Measurements from ENCODE around the gene CENPV. TPM values are rescaled to one million over a fixed set of nuclear protein-coding genes. Genes with fewer than 3 reads are reported as not detected.

Gene CENPV
- total RNA-seq, 1 experiment from 2014 or later: 51.5 TPM

- no peak for DNase-seq
- Histone ChIP-seq H3K36me3 (peaks cover 24% of the 10 kb centered on the region), H3K27ac (no peak overlapping the region), H3K4me1 (0 out of 2 replicates have a peak, but pooled peaks cover 4% of the 10 kb centered on the region), H3K9me3 (replicated peaks) (peaks cover 7% of the 10 kb centered on the region), H3K27me3 (no peaks in the 10 kb centered on the region), H3K4me3 (no peak overlapping the region)
Observed at GRCh38 chr17:16378636-16379282, 25.5 kb upstream of the CENPV start.

GRCh38 chr17:16377941-16378341 is 24.7 kb upstream of the CENPV start:
- DNase-seq: no peak
- Histone ChIP-seq H3K27ac (no peak overlapping the region), H3K9me3 (replicated peaks) (peaks cover 7% of the 10 kb centered on the region), H3K4me3 (no peak overlapping the region), H3K4me1 (0 out of 2 replicates have a peak, but pooled peaks cover 4% of the 10 kb centered on the region), H3K27me3 (no peaks in the 10 kb centered on the region), H3K36me3 (peaks cover 15% of the 10 kb centered on the region)

- no peaks in the 10 kb centered on the region for H3K27me3 ChIP-seq
- no peaks in the 10 kb centered on the region for H3K4me1 ChIP-seq
- no peaks in the 10 kb centered on the region for H3K36me3 ChIP-seq
- no peak overlapping the region for H3K4me3 ChIP-seq
- DNase-seq: no peak
- H3K9me3 ChIP-seq (replicated peaks): no peaks in the 10 kb centered on the region
- no peak overlapping the region for H3K27ac ChIP-seq
Observed at GRCh38 chr17:16374146-16374938, 21.1 kb upstream of the CENPV start.

- no peaks in the 10 kb centered on the region for H3K9me3 ChIP-seq (replicated peaks)
- no peaks in the 10 kb centered on the region for H3K36me3 ChIP-seq
- H3K27ac ChIP-seq: no peak overlapping the region
- no peaks in the 10 kb centered on the region for H3K27me3 ChIP-seq
- DNase-seq: peak; percentile 40 to 78
- no peaks in the 10 kb centered on the region for H3K4me1 ChIP-seq
- no peak overlapping the region for H3K4me3 ChIP-seq
Observed at GRCh38 chr17:16371742-16372141, 18.5 kb upstream of the CENPV start.

- Histone ChIP-seq H3K4me3 (no peak overlapping the region), H3K9me3 (replicated peaks) (no peaks in the 10 kb centered on the region), H3K4me1 (no peaks in the 10 kb centered on the region), H3K27ac (no peak overlapping the region), H3K27me3 (no peaks in the 10 kb centered on the region), H3K36me3 (no peaks in the 10 kb centered on the region)
- no peak for DNase-seq
Observed at GRCh38 chr17:16364625-16365024, 11.4 kb upstream of the CENPV start.

GRCh38 chr17:16363749-16364536 is 10.7 kb upstream of the CENPV start:
- Histone ChIP-seq H3K9me3 (replicated peaks) (no peaks in the 10 kb centered on the region), H3K4me3 (no peak overlapping the region), H3K27ac (no peak overlapping the region), H3K27me3 (no peaks in the 10 kb centered on the region), H3K36me3 (no peaks in the 10 kb centered on the region), H3K4me1 (no peaks in the 10 kb centered on the region)
- DNase-seq: peak; percentile 90 to 98

GRCh38 chr17:16361874-16362273 is 8.6 kb upstream of the CENPV start:
- Histone ChIP-seq H3K36me3 (no peaks in the 10 kb centered on the region), H3K27me3 (no peaks in the 10 kb centered on the region), H3K4me1 (no peaks in the 10 kb centered on the region), H3K27ac (no peak overlapping the region), H3K9me3 (replicated peaks) (no peaks in the 10 kb centered on the region), H3K4me3 (no peak overlapping the region)
- DNase-seq: no peak

GRCh38 chr17:16358394-16358793 is 5.1 kb upstream of the CENPV start:
- H3K36me3 ChIP-seq: no peaks in the 10 kb centered on the region
- H3K4me3 ChIP-seq: no peak overlapping the region
- no peak for DNase-seq
- no peak overlapping the region for H3K27ac ChIP-seq
- H3K9me3 ChIP-seq (replicated peaks): 0 out of 2 replicates have a peak, but pooled peaks cover 4% of the 10 kb centered on the region
- H3K4me1 ChIP-seq: no peaks in the 10 kb centered on the region
- H3K27me3 ChIP-seq: no peaks in the 10 kb centered on the region

- no peak for DNase-seq
- Histone ChIP-seq H3K4me3 (no peak overlapping the region), H3K9me3 (replicated peaks) (0 out of 2 replicates have a peak, but pooled peaks cover 4% of the 10 kb centered on the region), H3K27me3 (no peaks in the 10 kb centered on the region), H3K27ac (no peak overlapping the region), H3K4me1 (no peaks in the 10 kb centered on the region; the same call in 1 of the 2 replicates), H3K36me3 (no peaks in the 10 kb centered on the region)
Observed at GRCh38 chr17:16354585-16354984, 1.3 kb upstream of the CENPV start.

GRCh38 chr17:16352667-16353316 is 477 bp downstream of the CENPV start:
- H3K27me3 ChIP-seq: no peaks in the 10 kb centered on the region
- peak; percentile 84 to 88 for DNase-seq
- no peaks in the 10 kb centered on the region for H3K36me3 ChIP-seq
- H3K4me3 ChIP-seq: peak overlapping the region; percentile 62
- H3K4me1 ChIP-seq: no peaks in the 10 kb centered on the region; the same call in 1 of the 2 replicates
- H3K9me3 ChIP-seq (replicated peaks): 0 out of 2 replicates have a peak, but pooled peaks cover 4% of the 10 kb centered on the region
- H3K27ac ChIP-seq: peak overlapping the region; percentile 15; the same call in 1 of the 2 replicates

GRCh38 chr17:16352303-16352666 is 984 bp downstream of the CENPV start:
- Histone ChIP-seq H3K27ac (peak overlapping the region; percentile 15; the same call in 1 of the 2 replicates), H3K4me1 (no peaks in the 10 kb centered on the region; the same call in 1 of the 2 replicates), H3K27me3 (no peaks in the 10 kb centered on the region), H3K9me3 (replicated peaks) (0 out of 2 replicates have a peak, but pooled peaks cover 4% of the 10 kb centered on the region), H3K36me3 (no peaks in the 10 kb centered on the region), H3K4me3 (peak overlapping the region; percentile 62)
- DNase-seq: peak; percentile 77 to 80

GRCh38 chr17:16351831-16352230 is 1.4 kb downstream of the CENPV start:
- no peaks in the 10 kb centered on the region for H3K27me3 ChIP-seq

GRCh38 chr17:16349431-16349830 is 3.8 kb downstream of the CENPV start:
- no peaks in the 10 kb centered on the region for H3K27me3 ChIP-seq
- H3K4me3 ChIP-seq: no peak overlapping the region
- DNase-seq: no peak
- peaks cover 5% of the 10 kb centered on the region; the same call in 1 of the 2 replicates for H3K36me3 ChIP-seq
- no peaks in the 10 kb centered on the region; the same call in 1 of the 2 replicates for H3K4me1 ChIP-seq
- no peak overlapping the region for H3K27ac ChIP-seq
- 0 out of 2 replicates have a peak, but pooled peaks cover 4% of the 10 kb centered on the region for H3K9me3 ChIP-seq (replicated peaks)

More at GRCh38 chr17:16351831-16352230, 1.4 kb downstream of the CENPV start:
- no peak for DNase-seq
- H3K27ac ChIP-seq: peak overlapping the region; percentile 15; the same call in 1 of the 2 replicates
- H3K4me1 ChIP-seq: no peaks in the 10 kb centered on the region; the same call in 1 of the 2 replicates
- 0 out of 2 replicates have a peak, but pooled peaks cover 4% of the 10 kb centered on the region for H3K9me3 ChIP-seq (replicated peaks)
- no peaks in the 10 kb centered on the region for H3K36me3 ChIP-seq
- H3K4me3 ChIP-seq: peak overlapping the region; percentile 62

- no peaks in the 10 kb centered on the region; the same call in 1 of the 2 replicates for H3K4me1 ChIP-seq
- DNase-seq: no peak
Observed at GRCh38 chr17:16348586-16348985, 4.7 kb downstream of the CENPV start.

More at GRCh38 chr17:16348586-16348985, 4.7 kb downstream of the CENPV start:
- Histone ChIP-seq H3K4me3 (no peak overlapping the region), H3K27ac (no peak overlapping the region), H3K36me3 (peaks cover 5% of the 10 kb centered on the region; the same call in 1 of the 2 replicates), H3K27me3 (no peaks in the 10 kb centered on the region), H3K9me3 (replicated peaks) (0 out of 2 replicates have a peak, but pooled peaks cover under 1% of the 10 kb centered on the region)
